Diencephalon (tissue), 1 donor: Measurements from ENCODE around the gene ADAMTSL1. TPM values are rescaled to one million over a fixed set of nuclear protein-coding genes. Genes with fewer than 3 reads are reported as not detected.

Source experiments
- small RNA-seq: library from RNA; depleted of rRNA; stranded (forward); fragments of <200 nt; gene quantifications from one replicate; pipeline ENCODE3, GENCODE V24; 2014
- total RNA-seq: library from RNA; depleted of rRNA; stranded (reverse); fragments of >200 nt; gene quantifications from one replicate; pipeline ENCODE4 v1.2.3, GENCODE V29; 2014

ADAMTSL1 gene, protein sequence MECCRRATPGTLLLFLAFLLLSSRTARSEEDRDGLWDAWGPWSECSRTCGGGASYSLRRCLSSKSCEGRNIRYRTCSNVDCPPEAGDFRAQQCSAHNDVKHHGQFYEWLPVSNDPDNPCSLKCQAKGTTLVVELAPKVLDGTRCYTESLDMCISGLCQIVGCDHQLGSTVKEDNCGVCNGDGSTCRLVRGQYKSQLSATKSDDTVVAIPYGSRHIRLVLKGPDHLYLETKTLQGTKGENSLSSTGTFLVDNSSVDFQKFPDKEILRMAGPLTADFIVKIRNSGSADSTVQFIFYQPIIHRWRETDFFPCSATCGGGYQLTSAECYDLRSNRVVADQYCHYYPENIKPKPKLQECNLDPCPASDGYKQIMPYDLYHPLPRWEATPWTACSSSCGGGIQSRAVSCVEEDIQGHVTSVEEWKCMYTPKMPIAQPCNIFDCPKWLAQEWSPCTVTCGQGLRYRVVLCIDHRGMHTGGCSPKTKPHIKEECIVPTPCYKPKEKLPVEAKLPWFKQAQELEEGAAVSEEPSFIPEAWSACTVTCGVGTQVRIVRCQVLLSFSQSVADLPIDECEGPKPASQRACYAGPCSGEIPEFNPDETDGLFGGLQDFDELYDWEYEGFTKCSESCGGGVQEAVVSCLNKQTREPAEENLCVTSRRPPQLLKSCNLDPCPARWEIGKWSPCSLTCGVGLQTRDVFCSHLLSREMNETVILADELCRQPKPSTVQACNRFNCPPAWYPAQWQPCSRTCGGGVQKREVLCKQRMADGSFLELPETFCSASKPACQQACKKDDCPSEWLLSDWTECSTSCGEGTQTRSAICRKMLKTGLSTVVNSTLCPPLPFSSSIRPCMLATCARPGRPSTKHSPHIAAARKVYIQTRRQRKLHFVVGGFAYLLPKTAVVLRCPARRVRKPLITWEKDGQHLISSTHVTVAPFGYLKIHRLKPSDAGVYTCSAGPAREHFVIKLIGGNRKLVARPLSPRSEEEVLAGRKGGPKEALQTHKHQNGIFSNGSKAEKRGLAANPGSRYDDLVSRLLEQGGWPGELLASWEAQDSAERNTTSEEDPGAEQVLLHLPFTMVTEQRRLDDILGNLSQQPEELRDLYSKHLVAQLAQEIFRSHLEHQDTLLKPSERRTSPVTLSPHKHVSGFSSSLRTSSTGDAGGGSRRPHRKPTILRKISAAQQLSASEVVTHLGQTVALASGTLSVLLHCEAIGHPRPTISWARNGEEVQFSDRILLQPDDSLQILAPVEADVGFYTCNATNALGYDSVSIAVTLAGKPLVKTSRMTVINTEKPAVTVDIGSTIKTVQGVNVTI (N-terminal part only)
- total RNA-seq = 27.2 TPM

GRCh38 chr9:18473652-18474279, at the start of gene ADAMTSL1:
ADAMTSL1 (plus strand) TSS chr9:18474153; CDS start chr9:18474233, 80 bp downstream.

Small RNA genes lying within 50 kb of the gene (small RNA-seq; reads per million reads assigned to genes)
- 0.28 reads per million, percentile 16 among the genes with 10 or more reads in this experiment for gene MIR3152
